HG02759 (cell line): Measurements from ENCODE around the gene TEX11.
"Not testable (repeated sequence)": the region's sequence is repeated elsewhere in the genome, so short reads cannot be mapped to it uniquely, and the experiment has no call there.

Experiments
- ATAC-seq: cut with Tn5 transposase; IDR thresholded peaks from one replicate; pipeline ENCODE4 v1.9.1; 2021; ENCODE audit warnings: mild to moderate bottlenecking, moderate library complexity; ENCODE audit not compliant: unreplicated experiment

Gene TEX11

GRCh38 chrX:70908541-70908940 is at the start of gene TEX11:
Gene TEX11, minus strand, starts transcription at chrX:70908711. Its CDS starts 922 bp downstream, at chrX:70907789.
- no peak for ATAC-seq

DNA sequence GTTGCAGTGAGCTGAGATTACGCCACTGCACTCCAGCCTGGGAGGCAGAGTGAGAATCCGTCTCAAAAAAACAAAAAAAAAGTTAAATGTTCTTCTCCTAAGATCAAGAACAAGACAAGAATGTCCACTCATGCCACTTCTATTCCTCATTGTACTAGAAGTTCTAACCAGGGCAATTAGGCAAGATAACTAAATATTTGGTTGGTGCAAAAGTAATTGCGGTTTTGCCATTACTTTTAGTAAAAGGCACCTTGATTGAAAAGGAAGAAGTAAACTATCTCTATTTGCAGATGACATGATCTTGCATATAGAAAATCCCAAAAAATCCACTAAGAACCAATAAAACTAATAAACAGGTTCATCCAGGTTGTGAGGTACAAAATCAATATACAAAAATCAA is 46.4 kb upstream of the TEX11 start:
- no peak for ATAC-seq

DNA sequence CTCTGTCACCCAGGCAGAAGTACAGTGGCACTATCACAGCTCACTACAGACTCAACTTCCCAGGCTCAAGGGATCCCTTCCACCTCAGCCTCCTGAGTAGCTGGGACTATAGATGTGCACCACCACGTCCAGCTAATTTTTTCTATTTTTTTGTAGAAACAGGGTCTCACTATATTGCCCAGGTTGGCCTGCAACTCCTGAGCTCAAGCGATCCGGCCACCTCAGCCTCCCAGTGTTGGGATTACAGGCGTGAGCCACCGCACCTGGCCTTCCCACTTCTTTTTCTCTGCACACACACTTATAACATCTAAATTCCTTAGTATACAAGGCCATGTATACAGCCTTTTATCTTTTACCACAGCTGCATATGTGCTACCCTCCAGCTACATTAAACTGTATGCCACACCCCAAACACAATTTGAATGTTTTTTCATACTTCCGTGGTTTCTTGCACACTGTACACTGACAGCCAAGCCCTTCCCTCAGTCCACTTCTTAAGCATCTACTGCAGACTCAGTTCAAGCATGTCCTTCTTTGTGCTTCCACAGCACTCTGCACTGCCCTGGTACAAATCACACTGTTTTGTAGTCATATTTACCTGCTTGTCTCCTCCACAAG is 15.9 kb upstream of the TEX11 start:
- ATAC-seq = no peak

GRCh38 chrX:70922774-70923473 is 14.4 kb upstream of the TEX11 start:
- ATAC-seq = no peak

GRCh38 chrX:70921709-70922352 is 13.3 kb upstream of the TEX11 start:
- no peak for ATAC-seq

DNA sequence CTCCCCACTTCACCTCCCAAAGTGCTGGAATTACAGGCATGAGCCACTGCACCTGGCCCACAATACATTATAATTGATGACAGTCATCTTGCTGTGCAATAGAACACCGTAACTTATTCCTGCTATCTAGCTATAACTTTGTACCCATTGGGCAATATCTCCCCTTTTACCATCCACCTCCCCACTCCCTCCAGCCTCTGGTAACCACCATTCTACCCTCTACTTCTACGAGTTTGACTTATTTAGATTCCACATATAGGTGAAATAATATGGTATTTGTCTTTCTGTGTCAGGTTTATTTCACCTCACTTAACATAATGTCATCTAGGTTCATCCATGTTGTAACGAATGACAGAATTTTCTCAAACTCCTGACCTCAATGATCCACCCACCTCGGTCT is 8.2 kb upstream of the TEX11 start:
- ATAC-seq = no peak

DNA sequence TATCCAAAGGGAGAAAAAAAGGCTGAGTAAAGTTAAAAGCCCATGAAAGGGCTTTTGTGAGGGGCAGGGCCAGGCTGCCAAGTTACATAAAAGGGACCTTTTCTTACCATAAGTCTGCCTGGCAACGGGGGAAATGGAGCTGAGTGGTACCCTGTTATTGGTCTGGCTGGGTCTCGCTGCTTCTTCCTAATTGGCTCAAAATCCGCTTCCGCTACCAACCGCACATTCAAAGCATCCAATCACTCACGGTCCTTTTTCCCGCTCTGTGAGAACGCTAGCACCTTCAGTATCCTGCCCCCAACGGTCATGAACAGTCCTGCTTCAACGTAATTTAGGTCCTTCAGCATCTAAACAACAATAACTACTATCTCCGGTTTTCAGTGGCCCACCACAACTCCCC is 611 bp downstream of the TEX11 start:
- no peak for ATAC-seq

- ATAC-seq = no peak
Measured at GRCh38 chrX:70901465-70901864, 7.0 kb downstream of the TEX11 start.

GRCh38 chrX:70890441-70890840 is 18.1 kb downstream of the TEX11 start:
- ATAC-seq = not testable (repeated sequence)

DNA sequence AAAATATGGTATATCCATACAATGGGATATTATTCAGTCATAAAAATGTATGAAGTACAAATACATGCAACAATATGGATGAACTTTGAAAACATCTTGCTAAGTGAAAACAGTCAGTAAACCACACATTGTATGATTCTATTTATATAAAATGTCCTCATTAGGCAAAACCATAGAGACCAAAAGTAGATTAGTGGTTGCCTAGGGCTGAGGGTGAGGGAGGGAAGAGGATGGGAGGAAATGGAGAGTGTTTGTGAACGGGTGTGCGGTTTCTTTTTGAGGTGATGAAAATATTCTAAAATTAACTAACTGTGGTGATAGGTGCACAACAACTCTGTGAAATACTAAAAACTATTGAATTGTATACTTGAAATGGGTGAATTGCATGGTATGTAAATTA is 29.6 kb downstream of the TEX11 start:
- no peak for ATAC-seq

- ATAC-seq = no peak
Measured at GRCh38 chrX:70852294-70852693, 56.2 kb downstream of the TEX11 start.

GRCh38 chrX:70844081-70844480 is 64.4 kb downstream of the TEX11 start:
- not testable (repeated sequence) for ATAC-seq

DNA sequence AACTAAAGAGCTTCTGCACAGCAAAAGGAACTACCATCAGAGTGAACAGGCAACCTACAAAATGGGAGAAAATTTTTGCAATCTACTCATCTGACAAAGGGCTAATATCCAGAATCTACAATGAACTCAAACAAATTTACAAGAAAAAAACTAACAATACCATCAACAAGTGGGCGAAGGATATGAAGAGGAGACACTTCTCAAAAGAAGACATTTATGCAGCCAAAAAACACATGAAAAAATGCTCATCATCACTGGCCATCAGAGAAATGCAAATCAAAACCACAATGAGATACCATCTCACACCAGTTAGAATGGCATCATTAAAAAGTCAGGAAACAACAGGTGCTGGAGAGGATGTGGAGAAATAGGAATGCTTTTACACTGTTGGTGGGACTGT is 64.9 kb downstream of the TEX11 start:
- not testable (repeated sequence) for ATAC-seq

DNA sequence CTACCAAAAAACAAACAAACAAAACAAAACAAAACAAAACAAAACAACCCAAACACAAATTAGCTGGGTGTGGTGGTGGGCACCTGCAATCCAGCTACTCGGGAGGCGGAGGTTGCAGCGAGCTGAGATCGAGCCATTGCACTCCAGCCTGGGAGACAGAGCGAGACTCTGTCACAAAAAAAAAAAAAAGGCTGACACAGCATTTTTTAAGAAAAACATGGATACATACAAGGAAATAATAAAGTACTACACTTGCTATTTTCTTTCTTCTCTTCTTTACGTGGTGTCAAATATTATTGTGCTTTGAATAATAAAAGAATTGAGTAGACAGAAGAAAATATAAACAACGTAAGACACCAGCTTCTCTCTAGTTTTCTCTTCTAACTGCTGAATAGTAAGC is 73.9 kb downstream of the TEX11 start:
- ATAC-seq = no peak

GRCh38 chrX:70826715-70827114 is 81.8 kb downstream of the TEX11 start:
- ATAC-seq = no peak

DNA sequence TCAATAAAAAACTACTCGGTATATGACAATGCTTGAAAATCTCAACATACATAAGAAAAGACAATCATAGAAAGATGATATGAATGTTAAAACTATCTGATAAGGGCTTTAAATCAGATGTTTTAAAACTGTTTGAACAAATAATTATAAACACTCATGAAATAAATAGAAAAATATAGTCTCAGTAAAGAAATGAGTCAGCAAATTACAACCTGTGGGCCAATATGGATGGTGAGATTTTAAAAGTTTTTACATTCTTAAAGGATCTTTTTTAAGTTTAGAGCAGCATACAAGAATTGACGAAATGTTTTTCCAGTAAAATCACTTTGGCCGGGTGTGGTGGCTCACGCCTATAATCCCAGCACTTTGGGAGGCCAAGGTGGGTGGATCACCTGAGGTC is 83.1 kb downstream of the TEX11 start:
- no peak for ATAC-seq

- ATAC-seq = no peak
Measured at GRCh38 chrX:70808942-70809940, 99.3 kb downstream of the TEX11 start.

- ATAC-seq = no peak
Measured at GRCh38 chrX:70806081-70806480, 102.4 kb downstream of the TEX11 start.

DNA sequence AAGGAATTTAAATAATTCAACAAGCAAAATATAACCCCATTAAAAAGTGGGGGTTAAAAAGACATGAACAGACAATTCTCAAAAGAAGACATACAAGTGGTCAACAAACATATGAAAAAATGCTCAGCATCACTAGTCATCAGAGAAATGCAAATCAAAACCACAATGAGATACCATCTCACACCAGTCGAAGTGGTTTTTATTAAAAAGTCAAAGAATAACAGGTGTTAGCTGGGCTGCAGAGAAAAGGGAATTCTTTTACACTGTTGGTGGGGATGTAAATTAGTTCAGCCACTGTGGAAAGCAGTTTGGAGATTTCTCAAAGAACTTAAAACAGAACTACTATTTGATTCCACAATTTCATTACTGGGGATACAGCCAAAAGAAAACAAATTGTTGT is 111.8 kb downstream of the TEX11 start:
- ATAC-seq = not testable (repeated sequence)

- no peak for ATAC-seq
Measured at GRCh38 chrX:70774223-70774622, 134.3 kb downstream of the TEX11 start.

DNA sequence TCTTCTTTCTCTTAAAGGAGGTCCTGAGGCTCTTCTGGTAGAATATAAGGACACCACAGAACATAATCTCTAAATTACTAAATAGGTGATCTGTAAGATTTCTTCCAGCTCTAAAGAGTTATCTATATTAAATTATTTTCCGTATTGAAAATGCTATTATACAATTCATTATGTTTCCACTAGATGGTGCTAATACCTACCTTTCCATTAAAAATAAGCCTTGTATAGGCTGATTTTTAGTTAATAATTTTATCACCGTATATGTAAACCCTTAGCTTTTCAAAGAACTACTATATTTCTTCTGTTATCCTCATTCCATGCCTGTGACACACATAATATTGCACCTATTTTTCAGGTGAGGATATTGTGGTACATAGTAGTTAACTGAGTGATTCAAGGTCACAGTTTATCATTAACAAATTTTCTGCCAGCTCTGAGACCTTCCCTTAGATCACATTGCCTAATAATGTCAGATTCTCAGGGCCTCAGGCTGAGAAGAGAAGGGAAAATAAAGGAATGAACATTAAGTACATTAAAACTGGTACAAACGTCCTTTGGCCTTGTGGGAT is 138.8 kb downstream of the TEX11 start:
- no peak for ATAC-seq
